HUES48 (cell line): ENCODE measurements around the gene PCDH10.

Experiments
- H3K27ac ChIP-seq: one replicate; pipeline ENCODE4 v1.7.0; 2013; ENCODE audit warnings: low read depth, low read length, inconsistent platforms
- H3K27me3 ChIP-seq: 2 replicates; pipeline ENCODE4 v1.6.1; 2013; ENCODE audit warnings: mild to moderate bottlenecking, low read length; ENCODE audit not compliant: control insufficient read depth, insufficient read depth
- H3K36me3 ChIP-seq: 2 replicates; pipeline ENCODE4 v1.6.1; 2013; ENCODE audit warnings: low read length; ENCODE audit not compliant: control insufficient read depth, insufficient read depth
- H3K4me1 ChIP-seq: 2 replicates; pipeline ENCODE4 v1.6.1; 2013; ENCODE audit warnings: mild to moderate bottlenecking, low read length; ENCODE audit not compliant: control insufficient read depth, insufficient read depth
- H3K4me3 ChIP-seq: 2 replicates; pipeline ENCODE4 v1.5.1; 2013; ENCODE audit warnings: mild to moderate bottlenecking, low read depth, low read length
- H3K9ac ChIP-seq: 2 replicates; pipeline ENCODE4 v1.6.1; 2013; ENCODE audit warnings: mild to moderate bottlenecking, low read depth, low read length, moderate library complexity
- H3K9me3 ChIP-seq: 2 replicates; pipeline ENCODE4 v1.6.1; 2013; ENCODE audit warnings: low read length; ENCODE audit not compliant: control insufficient read depth, insufficient read depth

The PCDH10 gene

GRCh38 chr4:133151691-133152329 lies 2.7 kb downstream of the PCDH10 start:
- Histone ChIP-seq H3K4me1 (peaks cover 41% of the 10 kb centered on the region), H3K36me3 (no peaks in the 10 kb centered on the region), H3K4me3 (peak overlapping the region; percentile 69), H3K9me3 (no peaks in the 10 kb centered on the region), H3K9ac (no peak overlapping the region), H3K27me3 (peaks cover 74% of the 10 kb centered on the region), H3K27ac (peak overlapping the region; percentile 35)

- Histone ChIP-seq H3K4me1 (peaks cover 38% of the 10 kb centered on the region), H3K27me3 (peaks cover 68% of the 10 kb centered on the region), H3K36me3 (no peaks in the 10 kb centered on the region), H3K9me3 (no peaks in the 10 kb centered on the region), H3K4me3 (peak overlapping the region; percentile 69), H3K27ac (peak overlapping the region; percentile 35), H3K9ac (no peak overlapping the region)
Measured at GRCh38 chr4:133152330-133152821, 3.3 kb downstream of the PCDH10 start.

GRCh38 chr4:133152831-133153481 lies 3.9 kb downstream of the PCDH10 start:
- Histone ChIP-seq H3K4me3 (peak overlapping the region; percentile 69), H3K27me3 (peaks cover 62% of the 10 kb centered on the region), H3K27ac (no peak overlapping the region), H3K9ac (no peak overlapping the region), H3K9me3 (no peaks in the 10 kb centered on the region), H3K4me1 (peaks cover 38% of the 10 kb centered on the region), H3K36me3 (no peaks in the 10 kb centered on the region)

- Histone ChIP-seq H3K4me3 (no peak overlapping the region), H3K9me3 (no peaks in the 10 kb centered on the region), H3K4me1 (peaks cover 26% of the 10 kb centered on the region), H3K27ac (no peak overlapping the region), H3K36me3 (no peaks in the 10 kb centered on the region), H3K27me3 (peaks cover 46% of the 10 kb centered on the region), H3K9ac (no peak overlapping the region)
Measured at GRCh38 chr4:133154725-133155124, 5.6 kb downstream of the PCDH10 start.

GRCh38 chr4:133156096-133156495 lies 7.0 kb downstream of the PCDH10 start:
- Histone ChIP-seq H3K27ac (no peak overlapping the region), H3K4me3 (no peak overlapping the region), H3K27me3 (peaks cover 32% of the 10 kb centered on the region), H3K4me1 (peaks cover 19% of the 10 kb centered on the region), H3K9ac (no peak overlapping the region), H3K36me3 (no peaks in the 10 kb centered on the region), H3K9me3 (no peaks in the 10 kb centered on the region)

- no peaks in the 10 kb centered on the region for H3K36me3 ChIP-seq
- H3K4me1 ChIP-seq, result peaks cover 19% of the 10 kb centered on the region
- H3K4me3 ChIP-seq, result no peak overlapping the region
- H3K9me3 ChIP-seq, result no peaks in the 10 kb centered on the region
- no peak overlapping the region for H3K27ac ChIP-seq
- no peak overlapping the region for H3K9ac ChIP-seq
- peaks cover 27% of the 10 kb centered on the region for H3K27me3 ChIP-seq
Measured at GRCh38 chr4:133156556-133156955, 7.5 kb downstream of the PCDH10 start.

- no peaks in the 10 kb centered on the region for H3K36me3 ChIP-seq
Measured at GRCh38 chr4:133157460-133158160, 8.5 kb downstream of the PCDH10 start.

GRCh38 chr4:133160853-133161252 lies 11.8 kb downstream of the PCDH10 start:
- Histone ChIP-seq H3K9ac (no peak overlapping the region), H3K4me3 (no peak overlapping the region), H3K27ac (no peak overlapping the region), H3K36me3 (no peaks in the 10 kb centered on the region), H3K27me3 (no peaks in the 10 kb centered on the region), H3K4me1 (0 out of 2 replicates have a peak, but pooled peaks cover 2% of the 10 kb centered on the region), H3K9me3 (no peaks in the 10 kb centered on the region)

More at GRCh38 chr4:133157460-133158160, 8.5 kb downstream of the PCDH10 start:
- peaks cover 17% of the 10 kb centered on the region for H3K27me3 ChIP-seq
- no peak overlapping the region for H3K9ac ChIP-seq
- H3K4me3 ChIP-seq, result no peak overlapping the region
- peaks cover 16% of the 10 kb centered on the region for H3K4me1 ChIP-seq
- H3K27ac ChIP-seq, result no peak overlapping the region
- H3K9me3 ChIP-seq, result no peaks in the 10 kb centered on the region

GRCh38 chr4:133161570-133162295 lies 12.6 kb downstream of the PCDH10 start:
- no peak overlapping the region for H3K4me3 ChIP-seq

GRCh38 chr4:133162941-133163340 lies 13.8 kb downstream of the PCDH10 start:
- Histone ChIP-seq H3K36me3 (no peaks in the 10 kb centered on the region), H3K9me3 (no peaks in the 10 kb centered on the region), H3K27me3 (no peaks in the 10 kb centered on the region), H3K4me3 (no peak overlapping the region), H3K4me1 (0 out of 2 replicates have a peak, but pooled peaks cover 2% of the 10 kb centered on the region), H3K27ac (no peak overlapping the region), H3K9ac (no peak overlapping the region)

More at GRCh38 chr4:133161570-133162295, 12.6 kb downstream of the PCDH10 start:
- H3K9ac ChIP-seq, result no peak overlapping the region
- no peak overlapping the region for H3K27ac ChIP-seq
- no peaks in the 10 kb centered on the region for H3K36me3 ChIP-seq
- no peaks in the 10 kb centered on the region for H3K27me3 ChIP-seq
- 0 out of 2 replicates have a peak, but pooled peaks cover 2% of the 10 kb centered on the region for H3K4me1 ChIP-seq
- no peaks in the 10 kb centered on the region for H3K9me3 ChIP-seq
